Measurements from ENCODE around the gene UBE2H. TPM values are rescaled to one million over a fixed set of nuclear protein-coding genes. Genes with fewer than 3 reads are reported as not detected.
"Not testable (repeated sequence)": the region's sequence is repeated elsewhere in the genome, so short reads cannot be mapped to it uniquely, and the experiment has no call there.

The UBE2H gene
- total RNA-seq, 4 donors from 2014 or later, result 68.3 to 123 (median 91.4) TPM

GRCh38 chr7:129799350-129799955, 153.3 kb downstream of the UBE2H start:
- TF ChIP-seq EP300 (IDR thresholded peaks at IDR 0.05), result no peak
- no peak for TF ChIP-seq CTCF (IDR thresholded peaks at IDR 0.05)
- no peak for TF ChIP-seq POLR2A (IDR thresholded peaks at IDR 0.05; ENCODE audit: low read depth)
- no peak for TF ChIP-seq POLR2AphosphoS5 (IDR thresholded peaks at IDR 0.05)
- 91% methylated on average over 9 of the region's 13 CpGs for whole genome bisulfite sequencing
- no peak for DNase-seq (ENCODE audit: extremely low spot score)

GRCh38 chr7:129798616-129799349, 154.0 kb downstream of the UBE2H start:
- 93% methylated on average over 13 of the region's 16 CpGs for WGBS
- Histone ChIP-seq H3K27ac (replicated peaks in 1 of 4) (no peak overlapping the region), H3K27me3 (peaks cover 0 to 19% (median 0%) of the 10 kb centered on the region in 4 donors), H3K36me3 (peaks cover 0 to 3% (median 0%) of the 10 kb centered on the region in 4 donors), H3K4me3 (no peak overlapping the region), H3K4me1 (no peaks in the 10 kb centered on the region), H3K9me3 (no peaks in the 10 kb centered on the region)
- intact Hi-C loops (cut with DNase I), result no loop called here
- DNase-seq (ENCODE audit: extremely low spot score), result no peak
- TF ChIP-seq EP300 (IDR thresholded peaks at IDR 0.05) (no peak), POLR2AphosphoS5 (IDR thresholded peaks at IDR 0.05) (no peak), POLR2A (IDR thresholded peaks at IDR 0.05; ENCODE audit: low read depth) (no peak), CTCF (IDR thresholded peaks at IDR 0.05) (no peak)

More at GRCh38 chr7:129799350-129799955, 153.3 kb downstream of the UBE2H start:
- Histone ChIP-seq H3K36me3 (peaks cover 0 to 3% (median 0%) of the 10 kb centered on the region in 4 donors), H3K9me3 (no peaks in the 10 kb centered on the region), H3K27ac (replicated peaks in 1 of 4) (no peak overlapping the region), H3K4me3 (no peak overlapping the region), H3K4me1 (no peaks in the 10 kb centered on the region), H3K27me3 (peaks cover 0 to 19% (median 0%) of the 10 kb centered on the region in 4 donors)
- intact Hi-C loops (cut with DNase I), result no loop called here

- no peak for TF ChIP-seq POLR2A (IDR thresholded peaks at IDR 0.05; ENCODE audit: low read depth)
- TF ChIP-seq CTCF (IDR thresholded peaks at IDR 0.05), result no peak
- no peak for TF ChIP-seq POLR2AphosphoS5 (IDR thresholded peaks at IDR 0.05)
- no peak for TF ChIP-seq EP300 (IDR thresholded peaks at IDR 0.05)
- intact Hi-C loops (cut with DNase I), result no loop called here
- no peaks in the 10 kb centered on the region for H3K4me1 ChIP-seq
- 79% methylated on average over 6 of the region's 7 CpGs for WGBS
- peak overlapping the region in 1 of 4 donors; percentile 20 for H3K27ac ChIP-seq (replicated peaks in 1 of 4)
- no peak overlapping the region for H3K4me3 ChIP-seq
- peaks cover 0 to 19% (median 0%) of the 10 kb centered on the region in 4 donors for H3K27me3 ChIP-seq
- peaks cover 0 to 3% (median 0%) of the 10 kb centered on the region in 4 donors for H3K36me3 ChIP-seq
- no peak for DNase-seq (ENCODE audit: extremely low spot score)
- no peaks in the 10 kb centered on the region for H3K9me3 ChIP-seq
Measured at GRCh38 chr7:129797214-129797789, 155.5 kb downstream of the UBE2H start.

GRCh38 chr7:129796186-129796775, 156.5 kb downstream of the UBE2H start:
- WGBS, result 93% methylated on average over 5 of the region's 9 CpGs
- TF ChIP-seq POLR2A (IDR thresholded peaks at IDR 0.05; ENCODE audit: low read depth) (no peak), CTCF (IDR thresholded peaks at IDR 0.05) (no peak), EP300 (IDR thresholded peaks at IDR 0.05) (no peak), POLR2AphosphoS5 (IDR thresholded peaks at IDR 0.05) (no peak)
- Histone ChIP-seq H3K27ac (replicated peaks in 1 of 4) (no peak overlapping the region), H3K36me3 (peaks cover 0 to 3% (median 0%) of the 10 kb centered on the region in 4 donors), H3K9me3 (no peaks in the 10 kb centered on the region), H3K4me3 (no peak overlapping the region), H3K4me1 (no peaks in the 10 kb centered on the region), H3K27me3 (peaks cover 0 to 21% (median 0%) of the 10 kb centered on the region in 4 donors)
- intact Hi-C loops (cut with DNase I), result no loop called here
- no peak for DNase-seq (ENCODE audit: extremely low spot score)

GRCh38 chr7:129794461-129794860, 158.3 kb downstream of the UBE2H start:
- H3K4me3 ChIP-seq; DNase-seq (ENCODE audit: extremely low spot score); intact Hi-C loops (cut with DNase I); H3K9me3 ChIP-seq; H3K4me1 ChIP-seq; H3K36me3 ChIP-seq; H3K27ac ChIP-seq (replicated peaks in 1 of 4): not testable (repeated sequence)
- H3K27me3 ChIP-seq, result peaks cover 0 to 34% (median 0%) of the 10 kb centered on the region in 4 donors
- 94% methylated on average over 9 of the region's 9 CpGs for WGBS
